ENCODE measurements around the gene ADAMTS19.
"Not testable (repeated sequence)": the region's sequence is repeated elsewhere in the genome, so short reads cannot be mapped to it uniquely, and the experiment has no call there.

The ADAMTS19 gene

DNA sequence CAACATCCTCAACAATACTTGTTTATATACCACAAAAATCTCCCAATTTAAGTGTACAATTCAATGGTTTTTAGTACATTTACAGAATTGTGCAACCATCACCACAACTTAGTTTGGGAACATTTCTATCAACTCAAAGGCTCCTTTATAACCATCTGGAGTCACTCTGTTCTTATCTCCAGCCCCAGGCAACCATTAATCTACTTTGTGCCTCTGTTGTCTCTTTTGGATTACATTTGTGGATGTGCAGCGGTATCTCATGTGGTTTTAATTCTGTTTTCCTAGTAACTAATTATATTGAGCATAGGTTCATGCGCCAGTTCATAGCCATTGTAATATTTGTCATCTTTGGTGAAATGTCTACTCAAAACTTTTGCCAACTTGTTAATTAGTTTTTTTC, 14.4 kb downstream of the ADAMTS19 start:
- DNase-seq, result no peak

DNA sequence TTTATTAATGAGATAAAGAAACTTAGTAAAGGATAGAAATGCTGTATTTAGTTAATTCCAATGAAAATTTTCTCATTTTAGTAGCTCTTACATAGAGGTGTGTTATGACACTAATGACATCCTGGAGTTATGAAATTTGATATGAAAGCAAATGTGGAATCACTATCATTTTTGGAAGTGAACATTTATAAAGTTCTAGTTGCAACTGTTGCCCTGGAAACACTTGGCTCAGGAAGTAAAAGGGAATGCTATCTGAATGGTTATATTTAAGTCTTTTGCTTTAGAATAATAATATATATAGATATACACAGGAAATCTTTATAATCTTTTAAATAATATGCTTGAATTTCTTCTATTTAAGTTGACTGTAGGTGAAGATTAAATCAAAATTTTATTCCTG, 16.7 kb downstream of the ADAMTS19 start:
- DNase-seq, result no peak

DNA sequence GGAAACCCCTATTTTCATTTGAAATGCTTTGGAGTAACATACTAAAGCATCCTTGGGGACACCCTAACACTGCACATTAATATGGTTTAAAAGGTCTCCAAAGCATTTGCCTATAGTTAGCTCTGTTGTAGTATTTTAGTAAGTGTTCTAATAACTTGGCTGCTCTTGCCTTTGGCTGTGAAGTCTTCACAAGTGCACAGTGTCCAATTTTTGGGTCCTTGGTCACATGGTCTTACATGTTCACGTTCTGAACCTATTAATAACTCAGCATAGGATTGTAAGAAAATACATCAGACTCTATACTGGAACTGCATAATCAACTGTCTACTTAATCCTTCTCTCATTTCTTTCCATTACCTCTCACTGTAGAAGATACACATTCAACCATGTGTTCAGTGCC, 17.4 kb downstream of the ADAMTS19 start:
- DNase-seq, result no peak

DNA sequence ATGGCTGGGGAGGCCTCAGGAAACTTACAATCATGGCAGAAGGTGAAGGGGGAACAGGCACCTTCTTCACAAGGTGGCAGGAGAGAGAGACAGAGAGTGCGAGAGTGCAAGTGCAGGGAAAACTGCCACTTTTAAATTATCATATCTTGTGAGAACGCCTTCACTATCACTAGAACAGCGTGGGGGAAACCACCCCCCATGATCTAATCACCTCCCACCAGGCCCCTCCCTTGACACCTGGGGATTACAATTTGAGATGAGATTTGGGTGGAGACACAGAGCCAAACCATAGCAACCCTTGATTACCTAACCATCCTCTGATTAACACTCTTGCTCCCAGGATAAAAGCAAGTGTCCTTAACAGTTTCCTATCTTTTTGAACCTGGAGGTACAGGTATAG, 21.1 kb downstream of the ADAMTS19 start:
- no peak for DNase-seq

DNA sequence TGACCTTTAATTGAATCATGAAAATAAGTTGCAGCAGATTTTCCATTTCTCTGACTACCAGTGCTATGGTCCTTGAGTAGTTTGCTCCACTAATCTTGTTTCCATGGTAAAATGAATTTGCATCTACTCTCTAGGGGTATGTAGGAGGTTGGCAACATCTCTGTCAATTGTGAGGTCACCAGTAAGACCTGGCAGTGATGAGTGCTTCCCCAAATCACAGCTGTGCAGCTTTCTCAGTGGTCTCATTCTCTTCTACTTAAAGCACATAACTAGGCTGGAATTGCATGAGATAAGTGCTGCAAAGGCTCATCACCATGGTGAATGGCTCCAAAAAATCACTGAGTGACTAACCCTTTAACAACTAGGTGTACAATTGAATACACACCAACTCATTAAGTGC, 36.3 kb downstream of the ADAMTS19 start:
- no peak for DNase-seq

DNA sequence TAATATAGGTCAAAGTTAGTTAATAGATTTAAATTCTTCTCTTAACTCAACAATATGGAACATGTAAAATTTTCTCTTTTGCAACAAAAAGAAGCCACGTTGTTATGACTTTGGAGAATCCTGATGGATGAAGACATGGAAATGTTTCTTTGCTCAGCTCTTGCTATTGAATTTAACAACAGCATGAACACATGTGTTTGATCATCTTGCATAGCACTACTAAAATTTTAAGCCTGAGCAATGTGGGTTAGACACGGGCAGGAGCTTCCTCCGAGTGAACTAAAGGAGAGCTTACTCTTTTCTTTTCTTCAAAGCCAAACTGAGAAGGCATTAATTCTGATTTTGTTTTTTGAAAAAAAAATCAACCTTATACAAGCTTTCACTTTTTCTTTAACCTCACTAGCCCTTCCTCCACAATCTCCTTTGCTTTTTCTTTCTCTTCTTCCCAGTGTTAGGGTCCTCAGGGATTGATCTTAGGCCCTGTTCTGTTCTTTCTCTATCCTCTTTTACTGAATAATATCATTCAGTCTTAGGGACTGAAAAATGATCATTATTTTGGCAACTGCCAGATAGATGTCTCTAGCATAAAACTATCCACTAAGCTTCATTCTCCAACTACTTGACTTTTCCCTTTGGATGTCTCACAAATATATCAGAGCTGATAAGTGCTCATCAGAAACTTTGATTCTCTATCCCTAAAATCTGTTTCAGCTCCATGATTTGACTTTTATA, 36.9 kb downstream of the ADAMTS19 start:
- DNase-seq, result no peak

DNA sequence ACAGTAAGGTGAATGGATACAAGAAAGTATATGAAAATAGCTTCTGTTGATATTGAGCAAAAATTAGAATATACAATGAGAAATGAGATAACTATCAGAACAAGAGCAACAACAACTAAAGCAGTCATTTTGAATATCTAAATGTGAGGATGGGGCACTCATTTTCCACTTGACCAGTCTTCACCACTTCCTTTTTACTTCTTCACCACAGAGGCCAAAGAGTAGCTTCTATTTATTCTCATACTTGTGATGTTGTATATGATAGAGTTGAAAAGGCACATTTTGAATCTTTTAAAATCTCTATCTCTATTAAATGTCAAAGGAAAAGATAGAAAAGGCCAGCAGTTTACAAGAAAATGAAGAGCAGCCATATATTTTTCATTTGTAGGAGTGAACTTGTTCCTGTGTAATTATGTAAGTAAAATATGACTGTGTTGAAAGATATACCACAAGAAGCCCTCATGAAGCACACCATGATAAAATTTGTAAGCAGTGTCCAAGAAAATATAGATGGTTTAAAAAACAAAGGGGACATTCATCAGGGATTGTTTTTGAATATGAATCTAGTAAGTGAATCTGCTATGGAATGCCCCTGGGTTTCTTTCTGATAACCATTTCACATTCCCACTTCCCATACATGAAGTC, 39.2 kb downstream of the ADAMTS19 start:
- no peak for DNase-seq

DNA sequence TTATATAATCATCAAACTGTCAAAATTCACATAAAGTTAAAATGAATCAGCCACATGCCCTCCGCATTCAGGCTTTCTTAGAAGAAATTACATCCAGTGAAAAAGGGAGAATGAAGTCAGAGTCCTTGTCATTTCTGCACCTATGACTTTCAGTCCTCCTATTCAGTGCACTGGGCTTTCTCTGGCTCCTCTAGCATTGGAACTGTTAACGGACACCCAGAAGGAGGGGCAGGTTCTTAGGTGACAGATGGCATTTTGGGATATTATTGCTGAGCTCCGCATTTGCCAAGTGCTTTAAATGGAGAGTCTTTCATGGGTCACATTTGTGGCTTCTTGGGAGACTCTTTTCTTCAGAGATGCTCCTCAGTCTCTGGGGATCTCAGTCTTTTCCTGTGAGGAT, 40.0 kb downstream of the ADAMTS19 start:
- no peak for DNase-seq

DNA sequence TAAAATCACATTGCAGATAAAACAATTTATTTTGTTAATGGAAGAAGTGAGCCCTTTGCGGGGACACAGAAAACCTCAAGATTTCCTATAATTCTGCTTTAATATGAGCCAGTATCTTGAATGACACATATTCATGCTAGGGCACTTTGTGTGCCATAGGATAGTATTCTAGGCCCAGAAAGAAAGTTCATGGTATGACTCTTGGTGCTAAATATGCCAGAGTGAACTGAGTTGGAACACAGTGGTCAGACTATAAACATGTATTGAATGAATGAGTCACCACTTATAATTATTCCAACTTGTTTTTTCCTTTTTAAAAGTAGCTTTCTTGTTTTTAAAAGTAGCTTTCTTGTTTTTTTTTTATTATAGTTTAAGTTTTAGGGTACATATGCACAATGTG, 46.0 kb downstream of the ADAMTS19 start:
- DNase-seq, result no peak

DNA sequence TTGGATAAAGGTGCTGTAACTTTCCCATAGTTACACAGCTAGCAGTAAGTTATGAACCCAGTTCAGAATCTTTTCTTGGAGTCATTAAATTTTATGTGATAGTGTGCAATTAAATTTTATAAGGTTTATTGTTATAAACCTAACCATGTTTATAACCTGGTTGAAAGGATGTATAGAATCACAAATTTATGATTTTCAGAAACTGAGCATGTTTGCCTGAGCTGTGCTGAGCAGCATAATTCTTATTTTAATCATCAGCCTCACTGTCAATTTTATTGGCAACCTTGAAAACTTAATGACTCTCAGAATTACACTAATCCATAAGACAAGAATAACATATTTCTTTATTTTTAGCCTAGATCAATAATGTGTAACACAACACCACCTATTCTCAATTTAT, 46.9 kb downstream of the ADAMTS19 start:
- no peak for DNase-seq

DNA sequence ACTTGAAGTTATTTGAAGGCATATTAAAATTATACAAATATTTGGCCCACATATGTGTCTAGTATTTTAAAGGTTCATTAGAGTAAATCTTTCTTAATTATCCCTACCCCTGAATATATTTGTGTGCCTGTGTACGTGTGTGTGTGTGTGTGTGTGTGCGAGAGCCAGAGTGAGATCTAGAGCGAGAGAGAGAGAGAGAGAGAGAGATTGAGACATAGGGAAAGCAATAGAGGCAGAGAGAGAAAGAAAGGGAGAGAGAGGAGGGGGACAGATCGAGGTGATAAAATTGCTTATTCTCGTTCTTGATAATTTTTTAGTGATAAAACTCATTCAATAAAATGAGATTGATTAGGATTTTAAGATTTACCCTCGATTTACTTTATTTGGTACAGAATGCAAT, 47.4 kb downstream of the ADAMTS19 start:
- DNase-seq, result no peak

DNA sequence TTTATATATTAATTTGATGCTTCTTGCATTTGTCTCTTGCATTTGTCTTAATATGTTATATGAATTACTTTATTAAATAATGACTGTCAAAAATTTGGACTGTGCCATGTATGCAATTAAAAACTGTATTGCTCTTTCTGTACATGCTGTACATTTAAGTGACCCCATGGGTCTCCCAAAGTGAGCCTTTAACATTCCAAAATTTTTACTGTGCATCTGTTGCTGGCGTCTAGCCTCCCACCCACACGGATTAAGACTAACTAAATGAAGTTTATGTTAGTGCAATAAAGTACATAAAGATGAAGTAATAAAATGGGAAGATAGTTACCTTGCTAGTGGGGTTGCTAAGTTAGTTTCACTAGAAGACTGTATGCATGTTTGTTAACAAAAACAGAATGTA, 48.5 kb downstream of the ADAMTS19 start:
- DNase-seq, result no peak

DNA sequence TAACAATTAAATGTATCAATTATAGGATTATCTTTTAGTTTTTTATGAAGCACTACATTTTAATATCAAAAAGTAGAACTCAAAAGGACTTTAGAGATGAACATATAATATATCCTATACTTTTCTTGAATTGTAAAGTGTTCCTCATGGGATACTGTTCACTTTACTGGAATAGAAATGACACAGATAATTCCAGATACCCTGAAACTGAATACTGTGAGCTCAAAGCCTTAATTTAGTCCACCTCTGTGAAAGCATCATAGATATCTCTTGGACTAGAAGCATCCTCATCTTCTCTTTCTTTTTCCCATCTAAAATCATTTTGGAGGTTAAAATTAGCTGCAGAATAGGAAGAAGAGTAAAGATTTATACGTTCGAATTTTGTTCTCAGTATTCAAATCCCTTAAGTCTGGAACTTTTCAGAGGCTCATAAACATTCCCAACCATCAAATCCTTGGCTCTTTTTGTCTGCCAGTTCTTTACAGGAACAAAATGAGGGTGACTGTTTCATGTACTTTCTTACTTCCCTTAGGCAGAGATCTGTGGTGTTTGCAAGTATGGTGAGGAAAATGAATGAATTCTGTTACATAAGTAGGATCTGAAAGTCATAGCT, 49.4 kb downstream of the ADAMTS19 start:
- DNase-seq, result no peak

DNA sequence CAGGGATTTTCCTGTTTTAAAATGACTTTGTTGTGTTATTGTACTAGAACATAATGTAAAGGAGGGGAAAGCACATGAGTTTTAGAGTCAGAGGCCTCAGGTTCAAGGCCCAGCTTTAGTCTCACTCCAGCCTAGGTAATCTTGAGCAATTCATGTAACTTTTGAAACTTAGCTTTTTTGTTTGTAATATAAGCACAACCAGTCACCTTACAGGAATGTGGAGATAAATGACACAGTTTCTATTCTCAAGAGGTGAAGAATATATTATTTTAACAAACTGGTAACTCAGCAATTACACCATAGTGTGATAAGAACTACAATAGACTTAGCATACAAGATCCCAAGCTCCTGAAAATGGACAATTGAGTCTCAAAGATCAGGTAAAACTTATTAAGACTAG, 51.2 kb downstream of the ADAMTS19 start:
- no peak for DNase-seq

DNA sequence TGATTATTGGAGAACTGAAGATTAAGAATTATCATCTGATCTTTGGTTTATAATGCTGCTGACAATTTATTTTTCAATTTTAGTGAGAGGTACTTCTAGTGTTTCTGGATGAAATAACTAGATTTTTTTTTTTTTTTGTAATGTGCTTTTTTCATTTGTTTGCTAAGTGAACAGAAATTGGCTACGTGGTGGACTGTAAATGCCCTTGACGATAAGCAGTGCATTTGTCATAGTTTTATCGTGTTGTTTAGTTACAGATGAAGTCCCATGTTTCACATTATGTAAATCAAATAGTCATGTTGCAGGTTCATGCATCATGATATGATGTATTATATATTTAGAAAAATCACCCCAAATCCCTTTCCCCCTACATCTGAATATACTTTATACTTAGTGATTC, 81.0 kb downstream of the ADAMTS19 start:
- no peak for DNase-seq

DNA sequence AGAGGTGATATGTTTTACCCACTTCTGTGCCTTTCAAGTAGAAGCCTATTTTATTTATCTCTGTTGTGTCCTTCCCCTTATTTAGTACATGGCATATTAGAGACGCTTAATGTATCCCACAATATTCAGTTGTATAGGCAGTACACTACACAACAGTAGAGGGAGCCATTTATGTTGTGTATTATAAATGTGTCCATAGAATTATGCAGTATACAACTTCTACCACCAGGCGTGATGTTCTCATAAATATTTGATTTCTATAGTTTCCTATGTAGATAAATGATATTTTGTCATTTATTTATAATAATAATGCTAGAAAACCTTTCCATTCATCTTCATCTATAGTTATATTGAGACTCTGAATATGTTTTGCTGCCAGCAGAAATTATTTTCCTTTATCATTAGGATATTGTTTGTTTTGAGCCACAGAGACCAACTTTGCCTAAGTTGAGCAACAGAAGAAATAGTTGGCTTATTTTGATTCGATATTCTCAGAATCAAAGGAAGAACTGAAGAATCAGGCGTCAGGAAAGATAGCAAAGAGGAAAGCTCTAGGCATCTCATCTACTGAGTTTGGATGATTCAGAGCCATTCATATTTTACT, 81.7 kb downstream of the ADAMTS19 start:
- no peak for DNase-seq

DNA sequence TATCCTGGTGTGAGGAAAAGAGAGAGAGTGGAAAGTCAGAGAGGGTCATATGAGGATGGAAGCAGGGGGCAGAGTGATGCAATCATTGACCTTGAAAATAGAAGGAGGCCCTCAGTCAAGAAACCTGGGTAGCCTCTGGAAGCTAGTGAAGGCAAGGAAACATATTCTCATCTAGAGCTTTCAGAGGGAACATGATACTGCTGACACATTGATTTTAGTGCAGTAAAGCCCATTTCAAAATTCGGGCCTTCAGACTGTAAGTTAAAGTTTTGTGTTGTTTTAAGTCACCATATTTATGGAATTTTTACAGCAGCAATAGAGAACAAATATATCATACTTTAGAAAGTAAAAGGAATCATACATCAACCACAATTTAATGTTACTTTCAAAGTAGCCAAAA, 87.0 kb downstream of the ADAMTS19 start:
- no peak for DNase-seq

DNA sequence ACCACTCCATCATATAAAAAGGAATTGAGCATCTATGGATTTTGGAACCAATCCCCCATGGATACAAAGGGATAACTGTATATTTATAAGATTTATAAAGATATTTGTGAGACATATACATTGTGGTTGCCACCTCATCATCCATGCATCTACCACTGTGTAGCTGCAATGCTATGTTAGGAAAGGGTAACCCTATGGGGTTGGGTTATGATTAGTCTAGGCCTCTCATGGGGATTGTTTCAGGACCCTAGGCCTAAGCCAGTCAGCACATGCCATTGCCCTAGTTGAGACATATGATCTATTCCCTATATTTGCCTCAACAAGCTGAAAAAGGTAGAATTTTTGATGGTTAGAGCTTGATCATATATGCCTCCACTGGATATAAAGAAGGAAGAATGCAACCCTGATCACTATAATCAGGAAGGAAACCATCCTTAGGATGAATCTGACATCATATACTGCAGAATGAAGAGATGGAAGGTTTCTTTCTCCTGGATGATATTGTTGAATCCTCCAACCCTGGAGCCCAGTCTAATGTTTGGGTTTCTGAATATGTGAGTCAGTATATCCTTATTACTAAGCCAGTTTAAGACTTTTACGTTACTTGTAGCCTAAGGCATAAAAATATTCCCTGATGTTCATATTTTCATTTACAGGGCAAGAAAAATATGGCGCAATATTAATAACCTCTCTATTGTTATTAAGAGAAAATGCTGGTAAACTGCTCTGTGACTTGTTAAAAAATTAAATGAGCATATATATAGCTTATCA, 94.2 kb downstream of the ADAMTS19 start:
- no peak for DNase-seq

DNA sequence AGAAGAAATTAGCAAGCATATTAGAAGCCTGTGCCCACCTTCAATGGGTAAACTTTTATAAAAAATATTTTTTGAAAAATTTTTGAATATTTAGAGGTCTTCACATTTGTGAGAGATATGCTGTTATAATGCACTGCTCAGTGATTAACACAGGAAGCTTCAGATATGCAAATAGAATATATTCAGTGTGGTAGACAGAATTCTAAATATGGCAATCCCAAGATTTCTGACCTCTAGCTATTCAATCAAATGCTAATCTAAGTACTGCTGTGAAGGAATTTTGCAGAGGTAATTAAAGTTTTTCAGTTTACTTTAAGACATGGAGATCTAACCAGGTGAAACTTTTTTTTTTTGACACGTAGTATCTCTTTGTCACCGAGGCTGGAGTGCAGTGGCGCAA, 103.5 kb downstream of the ADAMTS19 start:
- no peak for DNase-seq

DNA sequence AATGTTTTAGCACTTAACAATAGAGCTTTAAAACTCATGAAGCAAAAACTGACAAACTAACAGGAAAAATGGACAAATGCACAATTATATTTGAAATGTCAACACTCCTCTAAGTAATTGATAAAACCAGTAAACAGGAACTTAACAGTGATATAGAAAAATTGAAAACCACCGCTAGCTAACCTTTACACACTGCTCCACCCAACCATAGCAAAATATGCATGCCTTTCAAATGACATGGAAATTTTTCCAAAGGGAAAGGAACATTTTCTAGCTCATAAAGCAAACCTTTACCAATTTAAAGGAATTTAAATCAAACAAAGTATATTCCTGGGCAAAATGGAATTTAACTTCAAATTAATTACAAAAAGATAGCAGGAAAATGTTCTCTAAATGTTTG, 109.2 kb downstream of the ADAMTS19 start:
- DNase-seq, result no peak

DNA sequence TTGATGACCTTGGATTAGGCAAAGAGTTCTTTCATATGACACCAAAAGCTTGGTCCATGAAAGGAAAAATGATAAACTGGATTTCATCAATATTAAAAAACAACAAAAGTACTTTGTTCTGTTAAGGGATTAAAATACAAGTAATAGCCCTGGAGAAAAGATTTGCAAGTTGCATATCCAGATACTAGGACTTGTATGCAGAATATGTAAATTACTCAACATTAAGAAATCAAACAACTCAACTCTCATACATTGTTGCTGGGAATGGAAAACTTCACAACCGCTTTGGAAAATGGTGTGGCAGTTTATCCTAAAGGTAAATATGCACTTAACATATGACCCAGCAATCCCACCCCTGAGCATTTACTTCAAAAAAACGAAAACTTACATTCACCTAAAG, 112.0 kb downstream of the ADAMTS19 start:
- DNase-seq, result no peak

DNA sequence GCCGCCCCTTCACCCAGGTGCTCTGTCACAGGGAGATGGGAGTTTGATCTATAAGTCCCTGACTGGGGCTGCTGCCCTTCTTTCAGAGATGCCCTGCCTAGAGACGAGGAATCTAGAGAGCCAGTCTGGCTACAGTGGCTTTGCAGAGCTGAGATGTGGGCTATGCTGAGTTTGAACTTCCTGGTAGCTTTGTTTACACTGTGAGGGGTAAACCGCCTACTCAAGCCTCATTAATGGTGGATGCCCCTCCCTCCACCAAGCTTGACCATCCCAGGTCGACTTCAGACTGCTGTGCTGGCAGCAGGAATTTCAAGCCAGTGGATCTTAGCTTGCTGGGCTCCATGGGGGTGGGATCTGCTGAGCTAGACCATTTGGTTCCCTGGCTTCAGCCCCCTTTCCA, 124.4 kb downstream of the ADAMTS19 start:
- not testable (repeated sequence) for DNase-seq

DNA sequence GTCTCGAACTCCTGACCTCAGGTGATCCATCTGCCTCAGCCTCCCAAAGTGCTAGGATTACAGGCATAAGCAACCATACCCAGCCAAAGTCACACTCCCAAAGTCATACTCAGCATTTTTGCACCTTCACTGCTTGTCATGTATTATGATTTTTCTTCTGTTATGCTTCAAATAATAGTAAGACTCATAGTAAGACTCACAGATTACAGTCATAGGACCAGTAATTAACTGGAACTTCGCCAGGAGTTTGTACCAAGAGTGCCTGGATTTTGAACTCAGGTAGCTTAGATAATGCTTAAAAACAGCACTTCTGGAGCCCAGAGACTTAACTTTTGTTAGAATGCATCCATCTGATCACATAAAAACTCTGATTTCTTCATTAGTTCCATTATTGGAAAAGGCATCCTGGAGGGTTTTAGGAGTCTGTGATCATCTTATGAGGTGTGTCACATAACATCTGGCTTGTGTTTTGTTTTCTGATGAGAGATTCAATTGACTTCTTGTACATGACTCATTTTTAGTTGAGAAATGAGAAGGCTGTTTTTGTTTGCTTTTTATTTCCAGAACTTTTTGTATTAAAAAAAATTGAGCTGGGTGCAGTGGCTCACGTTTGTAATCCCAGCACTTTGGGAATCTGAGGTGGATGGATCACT, 131.5 kb downstream of the ADAMTS19 start:
- no peak for DNase-seq
